Heart right ventricle (tissue), 16 donors: ENCODE measurements around the gene RNF114. TPM values are rescaled to one million over a fixed set of nuclear protein-coding genes. Genes with fewer than 3 reads are reported as not detected.

Experiments
- ATAC-seq, 8 donors: fragments of 200-7000 bp; cut with Tn5 transposase; one replicate each; pipeline ENCODE4 v1.9.1; 2020; ENCODE audit warnings: mild to moderate bottlenecking in 8 of 8, moderate library complexity in 8 of 8, moderate number of reproducible peaks in 1 of 8
- DNase-seq, 2 donors: peaks; one replicate each; pipeline ENCODE4 v3.0.0-alpha.2; 2020
- H3K27ac ChIP-seq, 10 donors: fragments of 200-600 bp; sonication (generic) in 2 of 10; one replicate each; pipeline versions ENCODE4 v1.5.0 to v1.8.0; 2020 to 2022; ENCODE audit warnings: mild to moderate bottlenecking in 3 of 10
- H3K27me3 ChIP-seq, 7 donors: fragments of 200-600 bp; one replicate each; pipeline ENCODE4 v1.8.0; 2021 to 2022; ENCODE audit warnings: mild to moderate bottlenecking in 2 of 7
- H3K36me3 ChIP-seq, 9 donors: fragments of 200-600 bp; sonication (generic) in 1 of 9; one replicate each; pipeline versions ENCODE4 v1.5.0 to v1.8.0; 2020 to 2022; ENCODE audit warnings: mild to moderate bottlenecking in 2 of 9
- H3K4me1 ChIP-seq, 9 donors: fragments of 200-600 bp; sonication (generic) in 1 of 9; one replicate each; pipeline versions ENCODE4 v1.5.0 to v1.8.0; 2020 to 2022; ENCODE audit warnings: mild to moderate bottlenecking in 4 of 9
- H3K4me3 ChIP-seq, 10 donors: fragments of 200-600 bp; sonication (generic) in 2 of 10; one replicate each; pipeline versions ENCODE4 v1.5.0 to v1.8.0; 2020 to 2022; ENCODE audit warnings: mild to moderate bottlenecking in 7 of 10, moderate library complexity in 2 of 10
- H3K9me3 ChIP-seq, 11 donors: fragments of 200-600 bp in 10 of 11; sonication (generic) in 2 of 11; one replicate each; pipeline versions ENCODE4 v1.5.0 to v1.8.0; 2013 to 2022; ENCODE audit warnings: mild to moderate bottlenecking in 2 of 11, control low read depth in 1 of 11, moderate library complexity in 1 of 11
- WGBS, 2 donors: extraction: QIAGEN DNeasy Blood & Tissue Kit; methylation state at CpG; one replicate each; pipeline ENCODE4 v1.1.7; 2013; ENCODE audit warnings: inconsistent platforms in 1 of 2; 5-methylcytosine and 5-hydroxymethylcytosine counted together
- intact Hi-C, 10 donors: fragments of 100-400 bp; cut with DNase I; formaldehyde crosslinking; loops; one replicate each; pipeline versions ENCODE4 v1.11.1 to v1.14.2; 2022
- polyA plus RNA-seq, 2 donors: library from polyadenylated mRNA; stranded (reverse); fragments of 200-250 nt; gene quantifications; one replicate each; pipeline ENCODE4 v1.2.3, GENCODE V29; 2013
- total RNA-seq, 10 donors: library from RNA; stranded (reverse); fragmentation: NEBNext Ultra II Directional in 3 of 10; extraction: Animal tissue kit (Norgen Biotek cat#: 25700) in 3 of 10; gene quantifications; one replicate each; pipeline versions ENCODE4 v1.2.1 to v1.2.4, GENCODE V29; 2021 to 2023
- TF ChIP-seq, protein P1 (sequence below), 9 donors: fragments of 200-600 bp; sonication (generic) in 2 of 9; IDR thresholded peaks; one replicate each; pipeline versions ENCODE4 v1.5.0 to v1.8.0; 2021 to 2022; ENCODE audit warnings: antibody characterized with exemption in 9 of 9, mild to moderate bottlenecking in 5 of 9, moderate library complexity in 1 of 9
- donor health status: Arrhythmogenic right ventricular cardiomyopathy.
- donor health status: ischemic (EF 13 %, LVEDD 7.1; RV severe dilation, severe dysfunction).
- donor health status: healthy with polysubstance abuse.
- donor health status: DM: no; HTN: yes; CAD: no.
- donor health status: DM: no; HTN: no; CAD: no.
- donor health status: ischemic (EF 25% LVEDD 6.9; RV normal size, moderate dysfunction).
- donor health status: ischemic (EF 25% LVEDD 5.7; RV mildly dilated, moderate dysfunction).
- donor health status: healthy.
- donor health status: DM: yes; HTN: yes; CAD: no.
- donor health status: Ischemic cardiomyopathy.
- donor health status: ischemic (EF 35%, LVEDD 5.7; RV mildly dilated, moderate dysfunction).
- donor health status: nonischemic (EF 11% LVEDD 7.7; RV severe dilation, severe dysfunction).
- donor health status: DM: yes; HTN: yes; CAD: no.
- donor health status: PGD.
- donor health status: ischemic (EF 29% LVEDD 5.4; RV normal size, mild dysfunction).
- donor health status: nonischemic (EF 23%, LVEDD 6.1; RV moderate dilation, normal function).

The RNF114 gene
- total and polyA plus RNA-seq, 12 donors: 41.5 to 60.3 (median 50.6) TPM

DNA sequence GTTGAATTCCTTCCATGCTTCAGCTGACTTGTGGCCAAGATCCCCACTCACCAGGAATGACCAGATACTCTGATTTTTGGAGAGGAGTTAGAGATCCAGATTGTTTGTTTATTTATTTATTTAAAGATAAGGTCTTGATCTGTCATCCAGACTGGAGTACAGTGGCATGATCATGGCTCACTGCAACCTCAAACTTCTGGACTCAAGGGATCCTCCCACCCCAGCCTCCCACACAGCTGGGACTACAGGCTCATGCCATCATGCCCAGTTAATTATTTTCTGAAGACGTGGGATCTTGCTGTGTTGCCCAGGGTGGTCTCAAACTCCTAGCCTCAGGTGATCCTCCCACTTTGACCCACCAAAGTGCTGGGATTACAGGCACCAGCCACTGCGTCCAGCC is 16.7 kb upstream of the RNF114 start:
- TF ChIP-seq, protein P1, sequence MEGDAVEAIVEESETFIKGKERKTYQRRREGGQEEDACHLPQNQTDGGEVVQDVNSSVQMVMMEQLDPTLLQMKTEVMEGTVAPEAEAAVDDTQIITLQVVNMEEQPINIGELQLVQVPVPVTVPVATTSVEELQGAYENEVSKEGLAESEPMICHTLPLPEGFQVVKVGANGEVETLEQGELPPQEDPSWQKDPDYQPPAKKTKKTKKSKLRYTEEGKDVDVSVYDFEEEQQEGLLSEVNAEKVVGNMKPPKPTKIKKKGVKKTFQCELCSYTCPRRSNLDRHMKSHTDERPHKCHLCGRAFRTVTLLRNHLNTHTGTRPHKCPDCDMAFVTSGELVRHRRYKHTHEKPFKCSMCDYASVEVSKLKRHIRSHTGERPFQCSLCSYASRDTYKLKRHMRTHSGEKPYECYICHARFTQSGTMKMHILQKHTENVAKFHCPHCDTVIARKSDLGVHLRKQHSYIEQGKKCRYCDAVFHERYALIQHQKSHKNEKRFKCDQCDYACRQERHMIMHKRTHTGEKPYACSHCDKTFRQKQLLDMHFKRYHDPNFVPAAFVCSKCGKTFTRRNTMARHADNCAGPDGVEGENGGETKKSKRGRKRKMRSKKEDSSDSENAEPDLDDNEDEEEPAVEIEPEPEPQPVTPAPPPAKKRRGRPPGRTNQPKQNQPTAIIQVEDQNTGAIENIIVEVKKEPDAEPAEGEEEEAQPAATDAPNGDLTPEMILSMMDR (IDR thresholded peaks at IDR 0.05): no peak
- Histone ChIP-seq H3K36me3 (no peaks in the 10 kb centered on the region), H3K9me3 (no peaks in the 10 kb centered on the region), H3K27ac (no peak overlapping the region), H3K4me3 (no peak overlapping the region), H3K4me1 (peaks cover 0 to 20% (median 14%) of the 10 kb centered on the region in 9 donors), H3K27me3 (no peaks in the 10 kb centered on the region)
- DNase-seq (no peak), ATAC-seq (no peak)
- 75 to 81% methylated on average over 2 of the region's 2 CpGs for WGBS, 2 donors
- intact Hi-C loops: loop anchor here in 1 of 10 donors (10.0 kb wide), 1 partner anchor 305 kb away; no protein-coding TSS in a partner anchor

DNA sequence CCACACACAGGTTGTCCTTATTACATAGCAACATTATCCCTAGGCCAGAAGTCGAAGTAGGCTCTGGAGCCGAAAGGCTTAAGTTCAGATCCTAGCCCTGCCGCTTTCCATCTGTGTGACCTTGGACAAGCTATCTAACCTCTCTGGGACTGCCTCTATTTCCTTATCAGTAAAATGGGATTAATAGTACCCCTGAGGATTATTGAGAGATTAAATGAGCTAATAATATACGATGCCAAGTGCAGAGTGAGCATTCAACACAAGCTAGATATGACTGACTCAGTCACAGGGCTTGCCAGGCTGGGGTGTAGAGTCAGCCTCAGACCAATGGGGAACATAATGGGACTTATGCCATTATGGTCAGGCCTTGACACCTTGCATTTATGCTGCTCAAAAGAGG is 11.9 kb upstream of the RNF114 start:
- H3K27ac ChIP-seq: no peak overlapping the region
- TF ChIP-seq, protein P1 (IDR thresholded peaks at IDR 0.05): no peak
- intact Hi-C loops: loop anchor here in 2 of 10 donors (10.0 kb wide), 2 partner anchors 69 to 379 kb away; no protein-coding TSS in a partner anchor
- no peak overlapping the region for H3K4me3 ChIP-seq
- no peaks in the 10 kb centered on the region for H3K9me3 ChIP-seq
- WGBS, 2 donors: 74 to 77% methylated on average over 4 of the region's 4 CpGs
- no peak for DNase-seq
- H3K4me1 ChIP-seq: peaks cover 0 to 19% (median 0%) of the 10 kb centered on the region in 9 donors
- H3K36me3 ChIP-seq: no peaks in the 10 kb centered on the region
- ATAC-seq: peak in 1 of 8 donors; percentile 45
- no peaks in the 10 kb centered on the region for H3K27me3 ChIP-seq

DNA sequence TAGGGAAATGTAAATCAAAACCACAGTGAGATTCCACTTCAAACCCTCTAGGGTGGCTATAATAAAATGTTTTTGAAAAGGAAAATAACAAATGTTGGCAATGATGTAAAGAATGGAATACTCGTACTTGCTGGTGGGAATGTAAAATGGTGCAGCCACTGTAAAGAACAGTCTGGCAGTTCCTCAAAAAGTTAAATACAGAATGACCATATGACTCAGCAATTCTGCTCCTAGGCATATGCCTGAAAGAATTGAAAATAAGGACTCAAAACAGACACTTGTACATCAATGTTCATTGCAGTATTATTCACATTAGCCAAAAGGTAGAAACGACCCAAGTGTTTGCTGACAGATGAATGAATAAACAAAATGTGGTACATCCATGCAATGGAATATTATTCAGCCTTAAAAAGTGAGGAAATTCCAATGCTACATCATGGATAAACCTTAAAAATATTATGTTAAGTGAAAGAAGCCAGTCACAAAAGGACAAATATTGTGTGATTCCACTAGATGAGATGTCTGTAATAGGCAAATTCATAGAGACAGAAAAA is 10.2 kb upstream of the RNF114 start:
- no peak for ATAC-seq
- no peak overlapping the region for H3K4me3 ChIP-seq
- H3K27ac ChIP-seq: no peak overlapping the region
- no peaks in the 10 kb centered on the region for H3K27me3 ChIP-seq
- DNase-seq: no peak
- TF ChIP-seq, protein P1 (IDR thresholded peaks at IDR 0.05): no peak
- no peaks in the 10 kb centered on the region for H3K36me3 ChIP-seq
- H3K9me3 ChIP-seq: no peaks in the 10 kb centered on the region
- intact Hi-C loops: loop anchor here in 7 of 10 donors (5.0 to 10.0 kb wide), 3 partner anchors 71 to 381 kb away; no protein-coding TSS in a partner anchor
- peaks cover 0 to 19% (median 0%) of the 10 kb centered on the region in 9 donors for H3K4me1 ChIP-seq
- WGBS, 2 donors: 74 to 76% methylated on average over 2 of the region's 2 CpGs

DNA sequence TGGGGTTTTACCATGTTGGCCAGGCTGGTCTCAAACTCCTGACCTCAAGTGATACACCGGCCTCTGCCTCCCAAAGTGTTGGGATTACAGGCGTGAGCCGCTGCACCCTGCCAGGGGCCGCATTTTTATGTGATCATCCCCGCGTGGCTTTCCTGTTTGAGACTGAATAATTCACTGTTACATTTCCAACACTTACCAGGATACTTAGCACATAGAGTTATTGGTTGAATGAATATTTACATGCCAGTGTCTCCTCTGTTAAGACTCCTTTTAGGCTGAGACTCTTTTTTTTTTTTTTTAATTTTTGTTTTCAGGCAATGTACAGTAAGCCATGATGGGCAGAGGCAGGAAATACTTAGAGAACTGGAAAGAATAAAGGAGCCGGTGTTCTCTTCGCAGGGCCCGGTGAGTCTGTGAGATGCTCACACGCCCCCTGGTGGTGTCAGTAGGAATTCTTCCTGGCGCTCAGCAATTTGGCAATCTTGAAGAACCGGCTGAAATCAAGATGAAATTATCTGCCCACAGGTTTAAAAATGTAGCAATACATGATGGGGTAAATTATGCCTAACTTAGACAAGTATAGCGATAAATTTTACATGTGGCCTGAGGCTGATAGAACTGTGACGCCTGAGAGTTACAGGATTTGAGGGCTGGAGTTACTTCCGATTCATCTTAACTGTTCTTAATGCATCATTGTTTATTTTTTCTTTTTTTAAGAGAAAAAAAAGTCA is 7.6 kb upstream of the RNF114 start:
- intact Hi-C loops: loop anchor here in 9 of 10 donors (1.0 to 10.0 kb wide), 5 partner anchors 74 to 384 kb away; no protein-coding TSS in a partner anchor
- WGBS, 2 donors: 15 to 17% methylated on average over 15 of the region's 15 CpGs
- DNase-seq: peak; percentile 72 to 77
- H3K27me3 ChIP-seq: no peaks in the 10 kb centered on the region
- peak; percentile 76 to 89 (median 86) for ATAC-seq
- H3K4me3 ChIP-seq: no peak overlapping the region
- TF ChIP-seq, protein P1 (IDR thresholded peaks at IDR 0.05): peak; percentile 87 to 95 (median 93)
- no peaks in the 10 kb centered on the region for H3K36me3 ChIP-seq
- peaks cover 0 to 19% (median 0%) of the 10 kb centered on the region in 9 donors for H3K4me1 ChIP-seq
- no peaks in the 10 kb centered on the region for H3K9me3 ChIP-seq
- H3K27ac ChIP-seq: peak overlapping the region in 2 of 10 donors; percentile 6 to 48
